HG03575 (cell line): Measurements from ENCODE around the gene RHOJ.
"Not testable (repeated sequence)": the region's sequence is repeated elsewhere in the genome, so short reads cannot be mapped to it uniquely, and the experiment has no call there.

Source experiments
- ATAC-seq: cut with Tn5 transposase; IDR thresholded peaks from one replicate; pipeline ENCODE4 v1.9.1; 2021; ENCODE audit not compliant: unreplicated experiment, insufficient number of reproducible peaks, low FRiP score; ENCODE audit errors: extremely low read depth

Gene RHOJ

DNA sequence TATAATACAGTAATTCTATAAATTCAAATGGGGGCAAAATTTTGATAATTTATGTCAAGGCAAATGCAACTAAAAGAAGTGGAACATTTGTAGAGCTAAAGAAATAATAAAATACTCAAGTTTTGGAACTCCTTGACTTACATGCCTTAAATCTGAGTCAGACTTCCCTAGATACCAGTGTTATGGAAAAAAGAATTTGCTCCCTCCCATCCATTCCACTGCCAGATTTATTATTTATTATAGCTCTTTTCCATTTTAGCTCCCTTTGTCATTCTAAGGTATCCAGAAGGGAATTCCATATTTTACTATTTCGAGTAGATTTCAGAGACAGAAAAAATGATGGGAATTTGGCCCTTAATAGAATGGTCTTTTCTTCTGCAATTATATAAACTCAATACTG, 44.0 kb downstream of the RHOJ start:
- no peak for ATAC-seq

DNA sequence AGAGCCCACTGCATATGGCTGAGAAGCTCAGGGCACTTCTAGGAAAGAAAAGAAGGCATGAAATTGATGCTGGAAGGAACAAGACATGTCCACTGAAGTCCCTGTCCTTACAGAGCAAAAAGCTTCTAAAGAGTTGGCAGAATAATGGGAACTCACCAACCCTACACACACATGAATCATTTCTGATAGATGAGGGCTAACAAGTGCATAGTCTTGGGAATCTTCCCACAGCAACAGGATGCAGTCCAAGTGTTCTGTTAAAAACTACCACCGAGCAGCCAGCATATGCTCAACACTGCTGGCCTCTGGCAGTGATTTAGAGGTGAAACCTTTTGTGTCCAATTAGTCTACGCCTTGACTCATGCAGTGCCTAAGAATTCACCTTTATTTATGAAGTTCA, 44.8 kb downstream of the RHOJ start:
- no peak for ATAC-seq

DNA sequence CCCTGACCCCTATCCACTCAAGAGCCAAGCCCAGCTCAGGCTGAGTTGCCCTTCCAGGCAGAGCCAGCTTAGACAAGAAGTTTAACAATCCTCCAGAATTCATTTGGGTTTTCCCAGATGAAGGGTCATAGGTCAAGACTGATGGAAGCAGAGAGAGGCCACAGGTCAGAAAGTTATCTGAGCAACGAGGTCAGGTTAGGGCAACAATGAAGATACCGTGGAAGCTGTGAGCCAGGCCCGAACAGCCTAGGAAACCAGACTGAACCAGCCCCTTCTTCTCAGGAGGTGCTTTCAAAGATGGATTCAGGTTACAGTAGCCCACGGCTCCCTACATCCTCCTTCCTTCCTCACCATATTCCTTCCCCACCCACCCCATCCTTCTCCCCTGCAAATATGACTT, 53.1 kb downstream of the RHOJ start:
- ATAC-seq = no peak

DNA sequence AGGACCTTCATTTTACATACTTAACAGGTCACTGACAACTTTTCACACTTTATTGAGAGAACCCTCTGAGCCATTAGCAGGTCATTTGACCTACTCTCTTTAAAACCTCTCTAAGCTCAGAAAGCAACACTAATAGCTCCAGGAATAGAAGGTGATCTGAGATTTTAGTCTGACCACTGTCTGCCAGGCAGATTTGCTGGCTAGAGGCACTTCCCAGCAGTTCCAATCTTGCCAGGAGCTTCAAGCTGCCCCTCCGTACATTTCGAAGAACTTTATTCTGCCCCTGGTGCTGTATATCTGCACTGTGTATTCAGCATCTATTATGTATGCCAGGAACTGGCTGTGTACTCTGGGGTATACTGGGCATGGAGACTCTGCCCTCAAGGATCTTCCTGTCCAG, 58.2 kb downstream of the RHOJ start:
- no peak for ATAC-seq

DNA sequence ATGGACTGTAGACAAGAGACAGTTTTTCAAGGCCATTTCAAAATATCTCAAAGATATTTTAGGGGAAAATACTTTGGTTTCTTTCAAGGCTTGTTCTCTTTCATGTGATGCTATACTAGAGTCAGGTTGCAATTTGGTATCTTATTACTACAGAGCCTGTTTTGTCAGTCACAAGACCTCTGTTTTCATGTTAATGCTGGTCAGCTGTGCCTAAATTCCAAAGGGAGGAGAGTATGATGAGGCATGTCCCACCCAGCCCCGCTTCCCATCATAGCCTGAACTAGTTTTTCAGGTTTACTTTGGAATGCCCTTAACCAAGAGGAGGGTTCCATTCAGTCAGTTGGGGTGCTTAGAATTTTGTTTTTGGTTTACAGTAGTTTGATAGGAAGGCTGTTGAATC, 61.9 kb downstream of the RHOJ start:
- ATAC-seq = no peak

DNA sequence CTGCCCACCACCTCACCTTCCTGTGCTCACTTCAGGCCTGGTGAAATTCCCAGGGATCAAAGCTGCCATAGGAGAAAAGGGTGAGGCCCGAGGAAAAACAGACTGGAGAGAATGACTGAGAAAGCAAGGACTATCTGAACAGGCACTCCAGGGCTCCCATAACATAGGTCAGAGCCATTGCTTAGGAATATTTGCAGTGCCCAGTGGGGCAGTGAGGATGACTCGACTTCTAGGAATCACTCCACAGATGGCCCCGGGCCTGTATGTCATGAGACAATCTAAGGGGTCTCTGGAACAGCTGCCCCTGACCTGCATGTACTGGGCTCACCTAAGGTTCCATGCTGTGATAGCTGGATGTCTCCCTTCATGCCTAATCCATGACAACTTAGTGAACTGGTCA, 62.9 kb downstream of the RHOJ start:
- no peak for ATAC-seq

DNA sequence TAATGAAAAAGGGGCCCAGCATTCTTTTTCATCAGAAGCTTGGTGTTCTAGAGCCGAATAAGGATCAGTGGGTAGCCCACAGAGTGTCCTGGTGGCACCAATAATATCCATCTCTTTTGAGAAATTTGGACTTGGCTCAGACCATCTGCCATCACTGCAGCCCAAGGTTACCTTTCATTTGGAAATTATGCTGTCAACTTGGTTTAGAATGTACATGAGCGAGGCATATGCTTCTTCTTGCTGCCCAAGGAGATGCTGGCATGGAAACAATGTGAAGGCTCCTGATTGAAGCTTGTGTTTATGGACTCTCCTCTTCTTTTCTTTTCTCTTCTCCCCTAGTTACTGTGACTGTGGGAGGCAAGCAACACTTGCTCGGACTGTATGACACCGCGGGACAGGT, 64.5 kb downstream of the RHOJ start:
- no peak for ATAC-seq

DNA sequence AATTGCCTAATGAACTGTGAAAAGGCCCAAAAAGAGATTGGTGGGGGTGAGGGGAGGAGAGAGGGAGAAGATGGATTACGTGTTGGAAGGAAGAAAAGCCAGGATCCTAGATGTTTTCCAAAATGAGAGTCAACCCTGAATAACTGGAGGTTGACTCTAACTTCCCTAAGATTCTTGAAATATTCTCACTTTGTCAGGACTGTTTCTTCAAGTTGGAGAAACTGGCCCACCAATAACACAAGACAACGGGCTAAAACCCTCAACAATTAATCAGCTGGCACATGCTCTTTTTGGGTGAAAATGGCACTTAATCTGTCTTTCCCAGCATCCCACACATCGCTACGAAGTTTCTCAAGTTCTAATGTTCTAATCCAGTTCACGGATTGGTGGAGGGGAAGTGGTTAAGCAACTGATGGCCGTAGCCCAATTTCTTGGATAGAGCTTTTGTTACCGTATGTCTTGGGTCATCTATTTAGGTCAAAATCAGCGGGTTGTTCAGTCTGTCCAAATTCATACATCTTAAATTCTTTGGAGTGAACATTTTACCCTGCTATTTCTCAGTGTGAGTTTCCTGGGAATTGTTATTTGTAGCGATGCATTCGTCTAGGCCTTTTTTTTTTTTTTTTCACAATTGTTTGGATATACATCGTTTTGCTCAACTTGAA, 65.5 kb downstream of the RHOJ start:
- no peak for ATAC-seq

DNA sequence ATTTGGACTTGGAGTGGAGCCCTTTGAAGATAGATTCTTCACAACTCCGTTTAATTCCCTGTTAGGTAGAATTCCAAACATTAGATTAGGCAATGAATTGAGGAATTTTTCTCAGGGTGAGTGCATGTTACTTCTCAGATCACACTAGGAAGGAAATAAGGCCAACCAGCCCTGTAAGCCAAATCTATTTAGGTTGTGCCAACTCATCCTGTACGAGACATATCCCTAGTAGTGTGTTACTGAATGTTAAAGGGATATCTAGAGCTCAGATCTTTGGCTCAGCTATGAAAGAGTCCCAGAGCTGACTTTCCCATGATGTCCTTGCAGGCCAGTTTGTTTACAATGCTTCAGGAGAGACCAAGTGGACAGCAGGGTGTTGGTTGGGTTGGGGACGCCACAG, 68.9 kb downstream of the RHOJ start:
- no peak for ATAC-seq

DNA sequence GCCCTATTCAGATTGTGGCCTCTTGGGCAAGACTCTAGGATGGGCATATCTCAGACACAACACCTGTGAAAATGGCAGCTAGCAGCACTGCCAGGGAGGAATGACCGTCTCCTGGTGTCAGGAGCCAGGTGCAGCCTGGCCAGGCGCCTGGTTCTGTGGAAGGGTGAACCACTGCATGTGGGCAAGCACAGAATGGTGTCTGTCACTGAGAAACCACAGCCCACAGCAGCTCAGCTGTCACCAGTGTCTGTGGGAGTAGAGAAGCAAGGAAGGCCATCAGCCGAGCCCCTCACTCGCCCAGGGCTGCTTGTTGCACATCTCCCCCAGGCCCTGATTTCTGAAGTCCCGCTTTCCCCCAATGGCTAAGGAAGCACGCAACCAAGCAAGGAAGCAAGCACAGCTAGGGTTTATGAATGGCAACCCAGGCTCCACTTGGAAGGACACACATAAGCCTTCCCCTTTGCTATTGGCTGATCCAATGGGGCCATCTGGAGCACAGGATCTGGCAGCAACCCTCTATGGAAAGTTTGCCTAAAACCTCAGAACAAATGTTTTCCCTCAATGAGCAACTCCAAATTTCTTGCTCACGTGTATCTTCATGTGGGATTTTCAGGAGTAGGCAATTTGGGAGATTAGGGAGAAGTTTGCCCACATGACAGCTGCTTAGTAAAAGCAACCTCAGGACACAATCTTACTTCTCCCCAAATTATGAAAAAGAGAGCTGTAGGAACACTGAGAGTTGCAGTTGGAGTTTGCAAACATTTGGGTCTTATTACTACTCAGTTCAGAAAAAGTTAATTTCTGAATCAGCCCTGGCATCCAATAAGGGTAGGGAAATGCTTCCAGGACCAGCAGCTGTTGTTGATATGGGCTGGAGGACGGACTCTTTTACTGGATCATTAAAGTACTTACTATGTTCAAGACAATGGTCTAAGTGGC, 69.7 kb downstream of the RHOJ start:
- no peak for ATAC-seq

DNA sequence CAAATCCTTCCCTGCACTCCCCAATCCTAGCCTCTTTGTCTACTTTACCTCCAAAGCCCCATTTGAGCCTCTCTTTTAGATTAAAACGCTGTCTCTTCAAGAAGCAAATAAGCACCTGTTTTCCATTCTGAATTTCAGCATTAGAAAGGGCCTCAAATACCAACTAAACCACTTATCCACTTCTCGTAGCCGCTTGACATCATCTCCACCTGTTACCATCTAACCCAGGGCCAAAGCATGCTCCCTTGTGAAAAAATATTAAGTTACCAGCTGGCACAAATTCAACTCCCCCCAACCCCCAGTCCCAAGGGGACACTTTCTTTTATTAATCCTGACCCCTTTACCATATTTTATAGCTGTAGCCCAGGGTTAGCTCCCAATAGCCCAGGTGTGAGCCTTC, 71.4 kb downstream of the RHOJ start:
- ATAC-seq = no peak

DNA sequence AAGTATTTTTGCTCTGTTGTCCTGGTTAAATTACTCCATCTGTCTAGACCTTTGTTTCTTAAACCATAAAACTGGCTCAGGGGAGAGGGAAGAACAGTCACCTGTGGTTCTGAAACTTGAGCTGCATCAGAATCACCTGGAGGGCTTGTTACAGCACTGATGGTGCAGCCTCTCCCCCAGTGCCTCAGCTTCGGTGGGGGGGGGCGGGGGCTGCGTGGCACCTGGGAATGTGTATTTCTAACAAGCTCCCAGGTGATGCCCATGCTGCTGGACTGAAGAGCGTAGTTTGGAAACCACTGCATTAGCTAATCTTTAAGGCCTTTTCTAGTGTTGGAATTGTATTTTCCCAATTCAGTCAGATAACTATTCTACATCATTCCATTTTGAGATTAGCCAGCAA, 71.8 kb downstream of the RHOJ start:
- no peak for ATAC-seq

DNA sequence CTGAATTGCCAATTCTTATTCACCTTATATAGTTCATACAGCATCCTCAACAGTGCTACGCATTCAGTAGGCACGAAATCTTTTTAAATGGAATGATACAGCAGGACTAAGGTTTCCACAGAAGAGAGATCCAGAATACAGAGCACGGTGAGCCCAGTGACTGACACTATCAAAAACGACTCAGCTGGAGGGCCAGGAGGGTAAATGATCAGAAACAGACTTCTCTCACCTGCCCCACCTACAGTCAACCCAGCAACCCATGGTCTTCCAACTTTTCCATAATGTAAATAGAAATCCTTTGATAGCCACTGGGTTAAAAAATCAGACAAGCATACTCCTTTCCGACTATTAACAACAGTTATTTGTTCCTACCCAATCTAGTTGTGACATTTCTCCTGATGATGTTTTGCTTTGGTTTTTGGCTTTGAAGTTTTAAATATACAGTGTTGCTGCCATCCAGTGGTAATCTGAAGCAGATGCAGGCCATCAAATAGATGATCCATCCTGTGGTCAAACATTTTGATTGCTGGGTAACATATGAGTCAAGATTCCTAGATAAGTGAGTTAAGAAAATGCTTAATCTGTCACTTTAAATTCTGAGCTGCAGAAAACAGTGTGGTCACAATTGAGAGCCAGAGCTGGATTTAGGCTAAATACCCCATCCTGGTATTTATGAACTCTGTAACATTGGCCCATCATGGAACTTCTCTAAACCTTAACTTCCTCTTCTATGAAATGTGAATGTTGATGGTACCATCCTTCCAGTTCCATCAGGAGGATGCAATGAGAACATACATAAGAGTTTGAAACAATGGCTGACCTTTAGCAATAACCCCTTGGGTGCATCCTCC, 72.5 kb downstream of the RHOJ start:
- ATAC-seq = no peak

DNA sequence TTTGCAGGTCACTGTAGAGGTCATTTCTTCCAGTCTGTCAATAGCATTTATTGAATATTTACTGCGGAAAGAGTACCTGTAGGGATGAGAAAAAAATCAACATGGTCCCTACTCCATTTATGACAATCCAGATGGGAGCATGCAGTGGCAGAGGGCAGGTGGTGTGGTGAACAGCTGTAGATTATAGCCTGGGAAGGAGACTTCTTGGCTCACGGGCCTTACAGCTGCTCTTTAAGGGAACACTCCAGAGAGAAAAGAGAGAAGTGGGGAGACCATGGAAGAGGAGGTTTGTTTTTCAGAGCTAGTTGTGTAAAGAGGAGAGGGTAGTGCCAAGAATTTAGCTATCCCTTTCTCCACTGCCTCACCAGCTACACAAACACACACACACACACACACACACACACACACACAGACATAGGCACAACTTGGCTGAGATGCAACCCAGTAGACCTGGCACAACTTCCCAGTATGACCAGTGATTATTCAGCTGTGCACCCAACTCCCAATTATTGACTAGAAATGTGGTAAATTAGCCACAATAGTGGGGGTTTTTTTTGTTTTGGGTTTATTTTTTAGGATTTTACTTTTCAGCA, 73.4 kb downstream of the RHOJ start:
- ATAC-seq = no peak

DNA sequence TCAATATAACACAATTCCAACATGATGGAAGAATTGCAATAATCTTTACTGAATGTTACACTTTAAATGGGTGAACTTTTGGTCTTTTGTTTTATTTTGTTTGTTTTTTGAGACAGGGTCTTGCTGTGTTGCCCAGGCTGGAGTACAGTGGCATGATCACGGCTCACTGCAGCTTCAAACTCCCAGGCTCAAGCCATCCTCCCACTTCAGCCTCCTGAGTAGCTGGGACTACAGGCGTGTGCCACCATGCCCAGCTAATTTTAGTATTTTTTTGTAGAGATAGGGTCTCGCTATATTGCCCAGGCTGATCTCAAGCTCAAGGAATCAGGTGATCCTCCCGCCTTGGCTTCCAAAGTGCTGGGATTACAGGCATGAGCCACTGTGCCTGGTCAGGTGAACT, 75.7 kb downstream of the RHOJ start:
- ATAC-seq = not testable (repeated sequence)

DNA sequence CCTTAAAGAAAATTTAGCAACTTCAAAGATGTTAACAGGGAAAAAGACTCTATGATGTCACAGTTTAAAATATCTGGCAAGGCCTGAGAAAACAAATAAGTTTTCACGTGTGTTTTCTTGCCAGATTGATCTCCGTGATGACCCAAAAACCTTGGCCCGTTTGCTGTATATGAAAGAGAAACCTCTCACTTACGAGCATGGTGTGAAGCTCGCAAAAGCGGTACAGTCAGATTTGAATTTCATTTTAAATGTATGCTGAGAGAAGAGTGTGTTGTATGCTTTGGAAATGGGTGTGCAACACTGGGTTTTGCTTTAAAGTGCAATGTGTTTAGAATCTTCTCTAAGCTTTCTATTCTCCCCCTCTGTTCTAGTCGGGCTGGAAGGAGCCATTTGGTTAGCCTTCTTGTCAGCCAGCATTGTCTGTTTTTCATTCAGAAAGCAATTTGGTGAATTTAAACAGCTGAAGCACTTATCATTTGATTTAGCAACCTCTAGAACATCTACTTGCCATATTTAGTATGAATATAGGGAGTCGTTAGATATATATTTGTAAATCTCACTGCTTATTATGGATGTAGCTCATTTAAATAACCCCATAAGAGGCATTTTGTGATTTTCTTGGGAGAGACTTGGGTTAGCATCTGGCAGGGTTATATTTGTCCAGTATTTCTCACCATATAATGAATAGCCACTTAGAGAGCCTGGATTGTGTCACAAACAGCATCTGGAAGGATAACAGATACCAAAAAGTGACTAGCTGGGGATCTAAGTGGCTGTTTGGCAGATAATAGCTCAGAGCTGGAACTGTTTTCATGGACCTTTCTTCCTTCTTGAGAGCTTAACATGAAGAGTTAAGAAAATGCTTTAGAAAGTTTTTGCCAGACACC, 79.0 kb downstream of the RHOJ start:
- ATAC-seq = no peak

DNA sequence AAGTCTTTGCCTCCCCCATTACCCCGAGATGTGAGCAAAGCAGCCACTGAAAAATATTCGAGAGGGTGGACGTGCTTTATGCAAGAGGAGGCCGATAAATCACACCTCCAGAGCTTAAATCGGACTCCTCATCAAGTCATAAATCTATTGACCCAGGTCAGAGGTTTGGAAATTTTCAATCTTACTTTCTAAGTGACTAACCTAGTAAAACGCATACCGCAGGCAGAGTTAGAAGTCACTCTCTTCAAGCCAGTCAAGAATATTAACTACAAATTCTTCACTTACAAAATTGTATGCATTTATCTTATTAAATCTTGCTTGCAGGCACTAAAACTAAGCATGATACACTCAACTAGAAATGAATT, 79.6 kb downstream of the RHOJ start:
- no peak for ATAC-seq

DNA sequence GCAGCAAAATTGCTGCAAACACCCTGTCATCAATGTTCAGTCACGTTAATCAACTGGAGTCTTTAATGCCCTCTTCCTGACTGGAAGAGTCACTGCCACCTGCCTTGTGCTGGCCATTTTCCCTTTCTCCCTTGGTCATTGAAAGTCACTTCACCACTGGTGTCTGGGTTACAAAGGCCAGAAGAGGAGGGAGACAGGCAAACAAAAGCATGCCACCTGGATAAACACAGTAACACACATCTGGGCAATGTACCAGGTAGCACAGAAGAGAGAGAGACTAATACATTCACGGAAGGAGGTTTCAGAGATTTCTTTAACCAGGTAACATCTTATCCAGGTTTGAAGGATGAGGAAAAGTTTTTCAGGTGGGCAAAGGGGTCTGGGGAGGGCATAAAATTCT, 81.8 kb downstream of the RHOJ start:
- ATAC-seq = no peak
